Ovary (tissue), 9 donors: Measurements from ENCODE around the gene NDUFS4. TPM values are rescaled to one million over a fixed set of nuclear protein-coding genes. Genes with fewer than 3 reads are reported as not detected.

Experiments used
- DNase-seq, 5 donors: peaks; one replicate each; pipeline ENCODE4 v3.0.0-alpha.2; 2019 to 2020
- H3K27ac ChIP-seq, 2 donors: fragments of 200-600 bp; one replicate each; pipeline versions ENCODE4 v1.5.1 to v1.8.0; 2019 to 2022
- H3K27me3 ChIP-seq: fragments of 200-600 bp; one replicate; pipeline ENCODE4 v1.8.0; 2022
- H3K36me3 ChIP-seq: fragments of 200-600 bp; sonication (generic); one replicate; pipeline ENCODE4 v1.5.1; 2019
- H3K4me1 ChIP-seq: one replicate; pipeline ENCODE4 v1.8.1; 2013; ENCODE audit warnings: mild to moderate bottlenecking, moderate library complexity; ENCODE audit not compliant: insufficient read depth
- H3K4me3 ChIP-seq: fragments of 200-600 bp; sonication (generic); one replicate; pipeline ENCODE4 v1.5.1; 2017
- H3K9me3 ChIP-seq, 2 donors: fragments of 200-600 bp in 1 of 2; sonication (generic) in 1 of 2; one replicate each; pipeline versions ENCODE4 v1.5.1 to v1.8.1; 2013 to 2019; ENCODE audit warnings: mild to moderate bottlenecking in 1 of 2, moderate library complexity in 1 of 2
- CTCF ChIP-seq, 3 donors: fragments of 450-650 bp in 2 of 3; fragments of 200-600 bp in 1 of 3; IDR thresholded peaks; one replicate each; pipeline versions ENCODE4 v1.5.1 to v1.8.0; 2016 to 2022; ENCODE audit warnings: antibody characterized with exemption in 3 of 3, mild to moderate bottlenecking in 1 of 3
- EP300 ChIP-seq: sonication (generic); formaldehyde crosslinking; IDR thresholded peaks from one replicate; pipeline ENCODE4 v1.6.1; 2017; ENCODE audit warnings: antibody characterized with exemption
- POLR2A ChIP-seq: fragments of 450-650 bp; IDR thresholded peaks from one replicate; pipeline ENCODE4 v1.6.1; 2017; ENCODE audit warnings: antibody characterized with exemption, mild to moderate bottlenecking, moderate library complexity
- WGBS, 3 donors: extraction: QIAGEN DNeasy Blood & Tissue Kit in 1 of 3; methylation state at CpG; one replicate each; pipeline versions ENCODE4 v1.1.5 to v1.1.7; 2013 to 2017; 5-methylcytosine and 5-hydroxymethylcytosine counted together
- intact Hi-C, 4 donors: fragments of 100-400 bp; cut with DNase I; formaldehyde crosslinking; loops; one replicate each; pipeline versions ENCODE4 v1.11.0 to v1.15.1; 2022 to 2023
- polyA plus RNA-seq, 2 donors: library from polyadenylated mRNA; stranded (reverse); fragments of 200-250 nt in 1 of 2; fragments of 350-450 nt in 1 of 2; fragmentation: Illumina TruSeq in 1 of 2; extraction: RNeasy Lipid Tissue Mini Kit (QIAGEN cat#74804) in 1 of 2; gene quantifications; one replicate each; pipeline ENCODE4 v1.2.3, GENCODE V29; 2013 to 2014
- total RNA-seq, 7 donors: library from RNA; depleted of rRNA in 2 of 7; stranded (reverse); fragments of >200 nt in 2 of 7; fragmentation: NEBNext Ultra II Directional in 3 of 7; extraction: Animal tissue kit (Norgen Biotek cat#: 25700) in 3 of 7; gene quantifications; one replicate each; pipeline versions ENCODE4 v1.1.0 to v1.2.4, GENCODE V29; 2016 to 2023
- donor health status: DM: no; HTN: no; CAD: no; lungs with moderate emphysema.
- donor health status: DM: no; HTN: no; CAD: no.
- donor health status: Bipolar disorder and iron deficiency.
- donor health status: DM: yes; HTN: yes; CAD: no.
- donor health status: DM: no; HTN: no; CAD: no.
- donor health status: DM: yes; HTN: yes; CAD: no.

NDUFS4 gene
- total and polyA plus RNA-seq, 9 donors = 75.1 to 145 (median 101) TPM

DNA sequence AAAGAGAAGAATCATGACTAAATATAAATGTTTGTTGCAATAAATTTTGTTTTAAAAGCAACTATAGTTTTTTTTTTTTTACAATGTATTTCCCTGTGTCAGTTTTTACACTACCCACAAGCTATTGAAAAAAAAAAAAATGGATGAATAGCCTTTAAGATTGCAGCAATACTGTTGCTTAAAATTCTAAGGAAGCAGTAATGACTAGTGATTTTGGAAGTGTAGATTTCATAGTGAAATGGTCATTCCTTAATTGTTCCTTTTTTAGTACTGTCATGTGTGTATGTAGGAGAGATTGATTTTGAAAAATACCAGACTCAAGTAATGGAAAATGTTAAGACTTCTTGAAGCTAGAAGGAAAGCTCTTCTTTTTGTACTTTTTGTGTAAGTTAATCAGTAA lies 53.1 kb downstream of the NDUFS4 start:
- no peak for TF ChIP-seq CTCF (IDR thresholded peaks at IDR 0.05)
- no peak for TF ChIP-seq EP300
- no peak for TF ChIP-seq POLR2A
- Histone ChIP-seq H3K27ac (no peak overlapping the region), H3K4me3 (no peak overlapping the region), H3K27me3 (no peaks in the 10 kb centered on the region), H3K4me1 (no peaks in the 10 kb centered on the region), H3K9me3 (no peaks in the 10 kb centered on the region), H3K36me3 (no peaks in the 10 kb centered on the region)
- intact Hi-C loops = no loop called here
- no peak for DNase-seq

DNA sequence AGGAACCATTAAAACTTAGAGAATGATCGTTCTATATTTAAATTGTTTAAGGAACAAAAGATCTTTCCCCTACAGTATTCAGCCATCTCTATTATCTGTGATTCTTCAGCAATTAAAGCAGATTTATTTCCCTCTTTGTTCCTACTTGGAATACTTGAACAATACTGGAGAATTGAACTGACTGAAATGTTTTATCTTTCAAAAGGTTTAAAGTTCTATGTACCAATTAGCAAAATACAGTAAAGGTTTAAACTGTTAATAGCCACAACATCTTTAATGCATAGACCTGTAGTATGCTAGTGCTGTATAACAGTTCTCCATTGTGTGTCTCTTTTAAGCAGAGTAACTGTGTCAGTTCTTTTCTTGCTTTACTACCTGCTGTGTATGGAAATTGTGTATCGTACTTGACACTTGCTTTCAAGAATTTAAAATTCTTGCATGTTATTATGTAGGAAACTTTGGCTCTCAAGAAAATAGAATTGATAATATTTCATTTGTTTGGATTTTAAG lies 54.0 kb downstream of the NDUFS4 start:
- TF ChIP-seq POLR2A = no peak
- no peak for TF ChIP-seq EP300
- no peak for TF ChIP-seq CTCF (IDR thresholded peaks at IDR 0.05)
- no peaks in the 10 kb centered on the region for H3K4me1 ChIP-seq
- no peaks in the 10 kb centered on the region for H3K27me3 ChIP-seq
- H3K9me3 ChIP-seq = no peaks in the 10 kb centered on the region
- intact Hi-C loops = no loop called here
- H3K27ac ChIP-seq = no peak overlapping the region
- no peaks in the 10 kb centered on the region for H3K36me3 ChIP-seq
- DNase-seq = no peak
- H3K4me3 ChIP-seq = no peak overlapping the region
- WGBS, 3 donors = 85 to 93% (median 91%) methylated on average over 2 of the region's 2 CpGs

DNA sequence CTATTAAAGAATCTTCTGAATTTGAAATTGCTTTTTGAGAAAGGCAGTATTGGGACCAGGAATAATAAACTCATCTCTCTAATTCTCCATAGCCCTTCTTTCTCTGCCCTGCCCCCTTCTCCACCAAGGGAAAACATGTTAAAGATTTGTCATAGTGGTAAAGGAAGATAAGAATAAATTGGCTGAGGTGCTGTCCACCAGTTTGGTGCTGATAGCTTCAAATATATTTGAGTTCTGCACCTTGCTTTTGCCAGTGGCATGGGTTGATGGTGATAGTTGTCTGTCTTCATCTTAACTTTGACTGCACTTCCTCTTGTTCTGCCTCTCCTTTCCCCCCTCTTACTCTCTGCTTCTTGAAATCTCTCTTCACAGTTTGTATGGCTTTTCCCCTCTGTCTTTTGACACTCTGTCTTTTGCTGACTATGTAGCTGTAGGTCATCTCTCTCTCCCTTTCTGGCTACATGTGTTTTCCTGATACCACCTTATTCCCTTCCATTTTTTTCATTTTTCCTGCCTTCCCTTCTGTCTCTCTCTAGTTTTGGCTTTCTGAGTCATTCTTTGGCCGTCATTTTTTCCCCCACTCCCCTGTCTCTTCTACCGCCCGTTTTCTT lies 56.6 kb downstream of the NDUFS4 start:
- TF ChIP-seq POLR2A (no peak), CTCF (IDR thresholded peaks at IDR 0.05) (no peak), EP300 (no peak)

DNA sequence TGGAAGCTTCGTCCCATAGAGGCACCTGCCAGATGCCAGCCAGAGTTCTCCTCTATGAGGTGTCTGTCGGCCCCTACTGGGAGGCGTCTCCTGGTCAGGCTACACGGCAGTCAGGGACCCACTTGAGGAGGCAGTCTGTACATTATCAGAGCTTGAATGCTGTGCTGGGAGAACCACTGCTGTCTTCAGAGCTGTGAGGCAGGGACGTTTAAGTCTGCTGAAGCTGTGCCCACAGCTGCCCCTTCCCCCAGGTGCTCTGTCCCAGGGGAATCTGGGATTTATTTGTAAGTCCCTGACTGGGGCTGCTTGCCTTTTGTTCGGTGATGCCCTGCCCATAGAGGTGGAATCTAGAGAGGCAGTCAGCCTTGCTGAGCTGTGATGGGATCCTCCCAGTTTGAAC lies 70.8 kb downstream of the NDUFS4 start:
- Histone ChIP-seq H3K27me3 (no peaks in the 10 kb centered on the region), H3K9me3 (no peaks in the 10 kb centered on the region), H3K36me3 (no peaks in the 10 kb centered on the region), H3K4me1 (no peaks in the 10 kb centered on the region), H3K4me3 (no peak overlapping the region), H3K27ac (no peak overlapping the region)
- 82 to 98% (median 88%) methylated on average over 6 of the region's 6 CpGs for WGBS, 3 donors
- TF ChIP-seq POLR2A (no peak), EP300 (no peak), CTCF (IDR thresholded peaks at IDR 0.05) (no peak)
- no peak for DNase-seq
- intact Hi-C loops = no loop called here

More for the DNA sequence above, 56.6 kb downstream of the NDUFS4 start:
- Histone ChIP-seq H3K4me3 (no peak overlapping the region), H3K27ac (no peak overlapping the region), H3K9me3 (no peaks in the 10 kb centered on the region), H3K36me3 (no peaks in the 10 kb centered on the region), H3K27me3 (no peaks in the 10 kb centered on the region), H3K4me1 (no peaks in the 10 kb centered on the region)
- intact Hi-C loops = no loop called here
- 95 to 98% (median 97%) methylated on average over 3 of the region's 3 CpGs for WGBS, 3 donors
- DNase-seq = no peak
